Activated T-cell treated with anti-CD3 and anti-CD28 coated beads for 1 hour (primary cell): Measurements from ENCODE around the gene POT1.

Source experiments
- DNase-seq: peaks from one replicate; pipeline ENCODE4 v3.0.0-alpha.2; 2020; ENCODE audit warnings: low read depth

Gene POT1

DNA sequence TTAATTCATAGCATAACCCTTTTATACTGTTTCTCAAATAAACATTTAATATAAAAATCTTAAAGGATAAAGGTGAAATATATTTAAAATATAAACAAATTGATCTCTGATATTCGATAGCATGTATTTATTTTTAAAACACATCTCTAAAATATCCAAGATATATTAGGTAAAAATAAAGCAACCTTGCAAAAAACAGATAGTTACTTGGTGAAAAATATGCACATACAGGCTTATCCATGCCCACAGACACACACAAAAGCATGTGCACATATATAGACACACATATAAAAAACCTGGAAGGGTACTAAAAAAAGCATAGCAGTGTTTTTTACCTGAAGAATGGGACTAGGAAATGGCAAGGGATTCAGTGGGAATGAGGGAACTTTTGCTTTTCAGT lies 19.8 kb downstream of the POT1 start:
- DNase-seq: no peak

DNA sequence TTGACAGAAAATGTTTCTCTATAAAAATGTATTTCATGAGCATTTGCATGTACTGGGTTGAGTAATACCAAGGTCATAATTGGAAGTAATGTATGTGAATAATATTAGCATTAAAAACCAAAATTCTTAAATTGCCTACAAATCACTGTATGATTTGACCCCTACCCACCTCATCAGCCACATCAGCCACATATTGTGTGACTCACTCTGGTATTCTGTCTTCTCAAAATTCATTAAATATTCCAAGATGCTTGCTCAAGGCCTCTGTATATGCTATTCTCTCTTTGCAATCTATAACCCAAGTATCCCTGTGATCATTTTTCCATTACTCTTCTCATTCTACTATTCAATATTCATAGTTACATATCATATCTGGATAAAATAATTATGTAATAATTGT lies 21.4 kb downstream of the POT1 start:
- no peak for DNase-seq

DNA sequence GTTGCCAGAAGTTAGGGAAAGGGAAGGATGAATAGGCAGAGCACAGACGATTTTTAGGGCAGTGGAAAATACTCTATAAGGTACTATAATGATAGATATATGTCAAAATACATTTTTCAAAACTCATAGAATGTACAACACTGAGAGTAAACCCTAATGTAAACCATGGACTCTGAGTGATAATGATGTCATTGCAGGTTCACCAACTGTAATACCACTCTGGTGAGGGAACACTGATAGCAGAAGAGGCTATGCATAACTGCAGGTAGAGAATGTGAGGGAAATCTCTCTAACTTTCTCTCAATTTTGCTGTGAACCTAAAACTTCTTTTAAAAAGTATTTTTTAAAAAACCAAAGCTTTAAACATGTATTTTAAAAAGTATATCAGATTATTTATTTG lies 22.1 kb downstream of the POT1 start:
- DNase-seq: no peak

DNA sequence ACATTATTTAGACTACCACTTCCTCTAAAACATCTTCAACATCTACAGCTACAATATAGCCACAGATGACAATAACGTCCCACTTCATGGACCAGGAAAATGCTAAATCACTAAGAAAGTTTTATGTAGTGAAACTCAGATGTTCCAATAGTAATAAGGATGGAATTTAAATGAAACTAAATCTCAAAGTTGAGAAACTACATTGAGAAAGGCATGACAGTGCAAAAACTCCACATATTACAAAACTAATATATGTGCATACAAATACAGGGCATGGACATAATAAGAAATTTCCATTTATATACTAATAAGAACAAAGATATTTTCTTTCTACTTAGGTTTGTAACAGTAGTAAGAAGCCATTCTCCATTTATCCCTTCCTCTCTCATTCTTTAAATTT lies 31.1 kb downstream of the POT1 start:
- no peak for DNase-seq

DNA sequence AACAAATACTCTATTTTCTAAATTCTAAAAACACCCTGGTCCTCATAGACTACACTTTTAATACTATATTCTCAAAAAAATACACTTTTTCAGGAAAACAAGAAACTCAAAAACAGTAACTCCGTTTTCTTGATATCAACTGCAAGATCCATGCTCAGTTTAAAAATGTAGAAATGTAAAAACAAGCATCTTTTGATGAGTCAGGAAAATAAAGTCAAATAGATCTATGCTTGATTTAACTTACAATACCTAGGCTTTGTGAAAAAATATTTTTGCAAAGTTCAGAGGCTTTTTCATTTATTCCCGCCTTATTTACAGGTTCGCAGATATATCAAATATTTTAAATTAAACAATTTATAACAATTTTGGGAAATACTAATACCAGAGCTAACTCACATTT lies 33.6 kb downstream of the POT1 start:
- no peak for DNase-seq

DNA sequence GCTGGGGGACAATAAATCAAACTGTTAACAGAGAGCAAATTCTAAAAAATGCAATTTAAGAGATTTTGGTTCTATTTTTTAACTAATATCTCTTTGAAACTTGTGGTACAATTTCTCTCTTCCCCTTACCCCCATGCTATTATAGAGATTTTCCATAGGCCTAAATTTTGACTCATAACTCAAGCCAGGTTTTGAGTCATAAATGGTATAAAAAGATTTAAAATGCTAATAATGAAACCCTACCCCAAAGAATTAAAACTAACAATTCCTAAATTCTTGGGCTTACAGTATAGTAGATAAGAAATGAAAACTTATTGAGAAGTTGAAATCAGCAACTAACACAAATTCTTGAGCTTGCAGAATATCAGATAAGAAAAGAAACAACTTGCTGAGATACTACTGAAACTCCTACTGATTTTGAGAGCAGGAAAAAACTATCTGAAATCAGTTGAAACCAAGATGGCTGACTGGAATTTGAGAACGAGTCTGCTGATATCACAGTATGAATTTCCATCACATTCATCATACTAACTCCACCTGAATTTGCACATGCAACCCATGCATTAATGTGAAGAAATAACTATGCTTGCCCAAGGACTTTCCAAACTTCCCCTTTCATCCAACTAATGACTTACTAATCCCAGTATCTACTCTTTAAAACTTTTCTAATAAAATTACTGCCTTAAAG lies 36.3 kb downstream of the POT1 start:
- no peak for DNase-seq

DNA sequence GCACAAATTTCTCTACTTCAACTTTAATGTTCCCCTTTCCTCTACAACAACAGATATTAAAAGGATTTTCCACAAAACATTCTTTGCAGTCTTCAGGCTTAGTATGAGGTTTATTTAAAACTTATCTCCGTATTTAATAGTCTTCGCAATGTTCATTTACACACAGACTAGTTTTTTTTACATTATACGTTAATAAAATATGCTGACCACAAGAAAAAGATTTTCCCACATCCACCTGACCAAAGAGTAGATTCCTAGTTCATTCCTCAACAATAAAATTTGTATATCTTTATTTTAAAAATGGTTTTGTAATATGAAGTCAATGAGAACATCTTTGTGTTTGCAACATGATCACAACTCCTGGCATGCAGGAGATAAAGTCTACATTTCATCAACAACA lies 42.4 kb downstream of the POT1 start:
- DNase-seq: no peak

DNA sequence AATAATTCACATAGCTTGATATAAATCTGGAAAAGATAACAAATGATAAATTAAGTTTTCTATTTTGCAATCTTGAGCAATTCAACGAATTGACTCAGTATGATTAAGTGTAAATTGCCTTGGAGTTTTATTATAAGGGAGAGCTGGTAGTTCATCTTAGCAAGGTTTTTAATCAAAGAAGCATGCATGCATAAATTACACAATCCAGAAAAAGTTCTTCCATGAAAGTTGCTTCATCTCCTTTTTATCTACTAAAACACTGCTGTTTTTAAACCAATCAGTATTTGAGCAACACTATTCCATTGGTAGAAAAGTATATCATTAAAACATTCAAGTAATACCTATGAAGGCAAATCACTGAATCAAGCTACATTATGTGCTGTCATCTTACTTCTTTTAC lies 47.6 kb downstream of the POT1 start:
- no peak for DNase-seq

DNA sequence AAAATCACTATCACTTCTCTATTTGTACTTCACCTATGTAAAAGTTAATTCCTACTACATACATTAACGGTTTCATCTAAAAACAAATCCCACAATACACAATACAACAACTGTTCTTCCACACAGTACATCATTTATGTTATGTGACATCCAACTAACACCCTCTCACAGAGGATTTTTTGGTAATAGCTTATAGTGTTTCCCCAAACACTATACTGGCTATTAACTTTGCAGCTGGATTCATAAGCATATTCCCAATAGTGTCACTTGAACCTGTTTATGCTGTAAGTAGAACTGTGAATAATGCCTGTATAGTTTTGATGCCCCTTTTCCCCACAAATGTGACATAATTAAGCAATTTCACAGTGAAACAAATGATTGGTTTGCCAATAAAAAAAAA lies 49.9 kb downstream of the POT1 start:
- DNase-seq: no peak

DNA sequence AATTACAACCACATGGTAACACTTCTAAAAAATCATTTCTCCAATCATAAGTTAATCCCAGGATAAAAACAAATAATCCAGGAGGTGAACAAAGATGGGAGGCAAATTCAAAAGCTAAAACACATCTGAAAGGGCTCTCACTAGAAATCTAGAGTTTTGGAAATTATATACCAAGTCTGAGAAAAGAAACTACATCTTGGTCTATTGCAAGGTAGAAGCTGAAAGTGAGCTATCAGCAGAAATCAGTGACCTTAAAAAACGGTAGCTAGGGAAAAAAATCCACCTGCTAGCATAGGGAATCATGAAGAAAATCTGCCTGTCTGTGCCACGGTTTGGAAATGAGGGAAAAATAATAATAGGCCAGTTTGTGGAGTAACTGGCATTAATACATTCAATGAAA lies 50.5 kb downstream of the POT1 start:
- DNase-seq: no peak

DNA sequence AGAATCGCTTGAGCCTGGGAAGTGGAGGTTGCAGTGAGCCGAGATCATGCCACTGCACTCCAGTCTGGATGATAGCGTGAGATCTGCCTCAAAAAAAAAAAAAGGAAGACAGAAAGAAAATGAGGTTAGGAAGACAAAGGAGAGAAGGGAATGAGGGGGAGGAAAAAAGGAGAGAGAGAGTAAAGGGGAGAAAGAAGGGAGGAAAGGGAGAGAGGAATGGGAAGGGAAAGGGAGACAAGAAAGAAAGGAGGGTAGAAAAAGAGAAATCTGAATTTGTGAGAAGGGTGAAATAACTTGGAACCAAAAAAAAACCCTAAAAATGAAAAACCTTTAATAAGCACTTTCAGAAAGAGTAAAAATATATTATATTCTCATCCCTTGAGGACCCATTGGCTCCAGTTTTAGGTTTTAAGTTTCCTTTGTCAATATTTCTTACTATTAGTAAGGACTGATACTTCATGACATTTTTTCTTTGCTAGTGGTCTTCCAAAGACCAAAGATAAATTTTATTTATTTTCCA lies 54.9 kb downstream of the POT1 start:
- DNase-seq: no peak

DNA sequence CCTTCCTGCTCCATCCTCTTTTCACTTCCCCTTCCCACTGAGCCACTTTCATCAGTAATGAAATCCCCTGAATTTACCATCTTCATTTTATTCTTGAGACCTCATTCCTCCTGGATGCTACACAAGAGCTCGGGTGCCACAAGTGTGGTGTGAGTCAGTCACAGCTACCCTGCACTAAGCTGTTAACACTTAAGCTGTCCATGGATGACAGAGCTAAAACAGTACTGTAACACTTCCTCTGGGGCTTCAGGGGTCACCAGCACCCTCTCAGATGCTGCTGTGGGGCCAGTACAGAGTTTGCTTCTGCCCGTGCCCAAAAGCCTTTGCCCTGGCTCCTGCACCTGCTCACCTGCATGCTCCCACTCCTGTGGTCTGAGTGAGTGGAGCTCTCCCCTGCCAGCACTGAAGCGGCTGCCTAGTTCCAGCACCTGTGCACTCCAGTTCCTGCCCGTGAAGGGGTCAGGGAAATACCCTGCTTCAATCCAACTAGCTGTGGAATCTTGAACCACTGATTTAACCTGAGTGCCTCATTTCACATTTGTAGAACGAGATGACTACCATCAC lies 71.9 kb downstream of the POT1 start:
- DNase-seq: no peak

DNA sequence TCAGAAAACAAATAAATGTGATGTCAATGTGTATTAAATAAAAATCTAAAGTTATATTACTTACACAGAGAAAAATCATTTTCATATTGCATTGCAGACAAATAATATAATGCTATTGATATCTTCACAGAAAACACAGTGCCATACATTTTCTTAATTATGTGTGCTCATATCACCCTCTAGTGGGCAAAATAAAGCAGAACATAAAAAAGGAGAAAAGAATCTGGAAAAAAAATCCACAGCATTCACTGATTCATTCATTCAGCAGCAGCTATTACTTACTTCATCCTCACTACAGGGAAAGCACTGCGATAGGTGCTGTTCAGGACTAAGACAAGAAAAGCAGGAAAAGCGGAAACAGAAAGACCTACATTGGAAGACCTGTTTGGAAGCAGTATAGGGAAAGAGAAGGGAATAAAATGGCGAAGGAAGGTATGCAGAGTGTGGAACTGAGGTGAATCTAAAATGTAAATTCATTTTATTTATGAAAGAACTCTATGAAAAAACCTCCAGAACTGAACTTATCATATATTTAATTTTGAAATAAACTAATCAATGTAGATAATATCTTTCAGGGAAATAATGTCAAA lies 73.2 kb downstream of the POT1 start:
- no peak for DNase-seq

DNA sequence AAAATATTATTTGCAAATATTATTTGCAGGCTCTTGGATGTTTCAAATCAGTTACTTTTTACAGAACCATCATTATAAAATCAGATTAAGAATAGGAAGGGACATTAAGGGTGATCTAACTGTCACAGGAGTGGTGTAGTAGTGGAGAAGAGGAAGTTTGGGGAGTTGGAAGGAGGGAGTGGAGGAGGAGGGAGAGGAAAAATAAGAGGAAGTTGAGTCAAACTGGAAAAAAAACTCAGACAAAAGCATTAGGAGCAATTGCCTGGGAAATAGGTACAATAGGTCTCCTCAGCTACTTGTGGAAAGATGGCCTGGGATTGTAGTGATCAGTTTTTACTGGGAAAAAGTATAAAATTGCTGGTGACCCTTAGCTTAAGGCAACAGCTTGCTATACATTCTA lies 86.3 kb downstream of the POT1 start:
- DNase-seq: no peak

DNA sequence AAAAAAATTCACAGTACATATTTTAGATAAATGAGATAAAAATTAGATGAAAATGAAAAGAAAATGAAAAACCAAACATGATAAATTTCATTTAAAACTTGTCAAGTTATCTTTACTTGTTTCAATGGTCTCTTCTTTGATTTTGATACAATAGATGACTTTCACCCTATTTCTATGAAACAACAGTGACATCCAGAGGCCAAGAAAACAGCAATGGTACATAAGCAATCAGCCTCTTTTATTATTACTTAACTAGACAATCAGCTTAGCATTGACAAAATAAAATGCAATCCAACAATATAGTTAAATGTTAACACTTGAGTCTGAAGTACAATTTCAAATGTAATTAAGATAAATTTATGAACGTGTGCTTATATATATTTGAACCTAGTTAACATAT lies 89.2 kb downstream of the POT1 start:
- DNase-seq: no peak

DNA sequence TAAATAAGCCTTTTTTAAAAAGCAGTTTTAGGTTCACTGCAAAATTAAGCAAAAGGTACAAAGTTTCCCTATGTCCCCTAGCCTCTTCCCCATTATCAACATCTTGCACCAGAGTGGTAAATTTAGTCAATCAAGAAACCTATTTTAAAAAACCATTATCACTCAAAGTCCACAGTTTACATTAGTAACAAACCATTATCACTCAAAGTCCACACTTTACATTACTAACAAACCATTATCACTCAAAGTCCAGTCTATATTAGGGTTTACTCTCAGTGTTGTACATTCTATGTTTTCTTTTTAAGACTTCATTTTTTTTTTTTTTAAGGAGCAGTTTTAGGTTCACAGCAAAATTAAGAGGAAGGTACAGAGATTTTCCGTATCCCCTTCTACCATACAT lies 89.9 kb downstream of the POT1 start:
- no peak for DNase-seq

DNA sequence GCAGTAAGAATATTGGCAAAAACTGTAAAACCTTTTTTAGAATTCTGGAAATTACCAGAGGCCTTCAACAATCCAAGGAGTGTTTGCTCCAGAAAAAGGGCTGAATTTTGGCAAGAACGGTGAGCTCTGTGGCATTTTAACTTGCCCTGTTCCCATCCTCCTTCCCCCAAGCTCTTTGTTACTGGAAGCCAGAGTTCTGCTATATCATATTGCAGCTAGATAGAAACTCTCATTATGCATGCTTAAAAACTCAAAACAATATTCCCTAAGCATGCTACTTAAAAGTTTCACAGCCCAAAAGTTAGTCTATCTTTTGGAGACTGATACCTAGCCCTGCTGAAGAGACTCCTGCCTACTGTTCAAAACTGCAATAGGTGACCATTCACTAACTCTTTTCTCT lies 93.5 kb downstream of the POT1 start:
- DNase-seq: no peak

DNA sequence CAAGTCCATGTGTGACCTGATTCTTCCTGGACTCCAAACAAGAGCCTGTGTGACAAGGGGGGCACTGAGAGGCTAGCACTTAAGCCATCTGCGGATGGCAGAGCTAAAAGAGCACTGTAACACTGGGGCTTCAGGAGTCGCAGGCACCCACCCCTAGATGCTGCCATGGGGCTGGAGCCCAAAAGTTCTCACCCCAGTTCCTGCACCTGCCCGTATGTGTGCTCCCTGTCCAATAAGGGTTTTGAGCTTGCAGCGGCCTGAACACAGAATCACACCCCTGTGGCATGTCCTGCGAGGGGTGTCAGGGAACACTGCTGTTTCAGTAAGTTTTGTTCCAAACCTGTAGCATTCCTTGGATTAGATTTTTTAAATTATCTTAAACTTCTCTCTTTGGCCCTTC lies 110.8 kb downstream of the POT1 start:
- DNase-seq: no peak

DNA sequence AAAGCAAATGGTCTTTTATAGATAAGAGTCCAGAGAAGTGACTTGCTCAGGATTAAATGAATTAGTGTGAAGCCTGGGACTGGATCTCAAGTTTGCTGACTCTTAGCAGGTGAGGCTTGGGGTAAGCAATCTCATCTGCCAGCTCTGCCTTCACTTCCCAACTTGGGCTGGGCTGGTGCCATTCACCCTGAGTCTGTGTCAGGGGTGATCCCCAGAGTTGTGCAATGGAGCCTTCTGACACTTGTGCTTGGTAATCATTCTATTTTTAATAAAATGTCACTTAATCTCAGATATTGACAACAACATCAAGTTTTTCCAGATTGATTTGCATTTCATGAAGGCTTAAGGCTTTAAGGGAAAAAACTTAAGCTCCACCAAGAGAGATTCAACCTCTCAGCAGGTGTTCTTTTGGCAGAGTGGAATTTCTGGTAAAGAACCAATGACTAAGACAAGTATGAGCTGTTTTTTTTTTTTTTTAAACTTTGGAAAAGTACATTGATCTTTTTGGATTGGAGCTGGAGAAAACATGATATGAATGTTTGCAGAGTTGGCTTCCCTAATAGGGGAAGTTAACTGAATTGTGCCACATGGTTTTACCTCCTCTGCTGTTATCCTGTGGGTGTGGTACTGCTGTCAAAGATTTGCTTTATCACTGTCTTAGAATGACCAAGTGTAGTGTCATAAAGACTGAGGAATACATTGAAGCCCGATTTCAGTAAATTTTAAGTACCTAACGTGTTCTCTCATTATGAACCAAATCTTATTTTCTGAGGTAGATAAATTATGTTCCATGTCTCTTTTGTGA lies 115.4 kb downstream of the POT1 start:
- DNase-seq: no peak

DNA sequence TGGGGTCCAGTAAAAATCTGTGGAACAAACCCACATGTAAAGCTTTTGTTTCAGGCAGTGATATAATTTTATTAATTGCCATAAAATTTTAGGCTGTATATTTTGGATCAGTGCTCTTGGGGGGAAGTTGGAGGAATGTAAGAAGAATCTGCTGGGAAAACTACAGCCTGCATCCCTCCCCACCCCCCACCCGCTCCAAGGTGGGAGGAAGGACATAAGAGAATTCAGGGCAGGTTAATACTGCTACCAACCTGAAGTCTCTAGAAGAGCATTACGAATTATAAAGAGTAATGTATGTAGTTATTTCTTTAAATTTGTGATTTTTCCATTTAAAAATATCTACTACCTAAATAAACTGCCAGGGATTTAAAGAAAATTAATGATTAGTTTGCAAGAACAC lies 116.9 kb downstream of the POT1 start:
- no peak for DNase-seq

DNA sequence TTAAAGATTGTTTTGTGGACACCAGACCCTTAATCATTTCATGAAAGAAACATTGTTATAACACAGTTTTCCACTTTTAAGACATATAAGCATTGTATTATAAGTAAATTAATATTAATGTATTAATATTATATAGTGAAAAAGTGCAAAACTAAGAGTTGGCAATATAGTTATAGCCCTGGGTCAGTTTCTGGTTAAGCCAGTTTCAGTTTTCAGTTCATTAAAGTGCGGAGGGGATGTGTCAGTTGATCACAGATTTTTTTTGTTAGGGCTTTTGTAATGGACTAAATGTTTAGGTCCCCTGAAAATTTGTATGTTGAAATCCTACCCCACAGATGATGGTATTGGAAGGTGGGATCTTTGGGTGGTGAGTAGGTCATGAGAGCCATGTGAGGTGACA lies 118.3 kb downstream of the POT1 start:
- DNase-seq: no peak

DNA sequence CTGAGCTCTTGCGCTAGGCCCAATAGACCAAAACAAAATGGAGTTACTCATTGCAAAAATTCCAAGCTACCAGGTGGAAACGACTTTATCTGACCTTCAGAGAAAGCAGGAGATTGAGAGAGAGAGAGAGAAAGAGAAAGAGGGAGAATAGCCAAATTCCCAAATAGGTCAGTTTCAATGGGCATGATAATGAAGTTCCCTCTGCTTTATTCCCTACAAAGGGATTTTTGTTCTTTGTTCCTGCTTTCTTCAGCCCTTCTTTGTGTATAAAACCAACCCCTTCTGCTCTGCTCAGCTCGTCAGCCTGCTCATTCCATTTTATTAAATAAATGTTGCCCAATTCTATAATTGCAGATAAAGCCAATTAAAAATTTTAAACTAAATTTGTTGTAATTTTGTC lies 119.0 kb downstream of the POT1 start:
- no peak for DNase-seq

DNA sequence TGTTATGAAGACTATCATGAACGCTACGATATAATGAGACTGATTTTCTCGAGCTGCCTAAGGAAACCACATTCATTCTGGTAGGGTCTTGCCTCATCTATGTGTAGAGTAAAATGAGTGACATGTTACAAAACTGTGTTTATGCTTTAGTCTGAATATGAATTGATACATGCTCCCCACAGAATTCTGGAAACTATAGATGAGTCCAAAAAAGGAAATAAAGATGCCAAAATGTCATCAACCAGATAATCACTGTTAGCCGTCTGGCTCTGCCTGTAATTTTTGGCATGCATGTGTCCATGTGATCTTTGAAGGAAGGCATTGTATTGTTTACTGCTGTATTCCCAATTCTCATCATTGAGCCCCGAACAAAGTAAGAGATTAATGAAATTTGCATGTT lies 121.4 kb downstream of the POT1 start:
- DNase-seq: no peak
